ENCODE measurements around the gene GPRASP2.

GRCh38 chrX:102720237-102721168, 8.3 kb downstream of the GPRASP2 start, which contains the start of gene GPRASP3:
- TF ChIP-seq TCF7L2 (IDR thresholded peaks at IDR 0.05; ENCODE audit: low read depth, low read length) (no peak), CTCF (IDR thresholded peaks at IDR 0.05) (no peak), SIN3A (IDR thresholded peaks at IDR 0.05; ENCODE audit: borderline replicate concordance, insufficient read depth, low read depth, low read length) (peak; percentile 67; the same call in 1 of the 2 replicates), POLR2AphosphoS5 (IDR thresholded peaks at IDR 0.05; ENCODE audit: low read depth, low read length) (0 out of 2 replicates have a peak, but pooled peaks have one; percentile 51), REST (IDR thresholded peaks at IDR 0.05; ENCODE audit: insufficient read depth in 1 of 2, low read depth in 2 of 2, low read length in 1 of 2) (no peak)

All from Panc1 (cell line).